GM19372 (cell line): ENCODE results near the gene NPC1L1.

Experiments
- ATAC-seq: cut with Tn5 transposase; IDR thresholded peaks from one replicate; pipeline ENCODE4 v1.9.1; 2021; ENCODE audit warnings: mild to moderate bottlenecking, low read depth, moderate library complexity; ENCODE audit not compliant: unreplicated experiment

NPC1L1 gene, protein sequence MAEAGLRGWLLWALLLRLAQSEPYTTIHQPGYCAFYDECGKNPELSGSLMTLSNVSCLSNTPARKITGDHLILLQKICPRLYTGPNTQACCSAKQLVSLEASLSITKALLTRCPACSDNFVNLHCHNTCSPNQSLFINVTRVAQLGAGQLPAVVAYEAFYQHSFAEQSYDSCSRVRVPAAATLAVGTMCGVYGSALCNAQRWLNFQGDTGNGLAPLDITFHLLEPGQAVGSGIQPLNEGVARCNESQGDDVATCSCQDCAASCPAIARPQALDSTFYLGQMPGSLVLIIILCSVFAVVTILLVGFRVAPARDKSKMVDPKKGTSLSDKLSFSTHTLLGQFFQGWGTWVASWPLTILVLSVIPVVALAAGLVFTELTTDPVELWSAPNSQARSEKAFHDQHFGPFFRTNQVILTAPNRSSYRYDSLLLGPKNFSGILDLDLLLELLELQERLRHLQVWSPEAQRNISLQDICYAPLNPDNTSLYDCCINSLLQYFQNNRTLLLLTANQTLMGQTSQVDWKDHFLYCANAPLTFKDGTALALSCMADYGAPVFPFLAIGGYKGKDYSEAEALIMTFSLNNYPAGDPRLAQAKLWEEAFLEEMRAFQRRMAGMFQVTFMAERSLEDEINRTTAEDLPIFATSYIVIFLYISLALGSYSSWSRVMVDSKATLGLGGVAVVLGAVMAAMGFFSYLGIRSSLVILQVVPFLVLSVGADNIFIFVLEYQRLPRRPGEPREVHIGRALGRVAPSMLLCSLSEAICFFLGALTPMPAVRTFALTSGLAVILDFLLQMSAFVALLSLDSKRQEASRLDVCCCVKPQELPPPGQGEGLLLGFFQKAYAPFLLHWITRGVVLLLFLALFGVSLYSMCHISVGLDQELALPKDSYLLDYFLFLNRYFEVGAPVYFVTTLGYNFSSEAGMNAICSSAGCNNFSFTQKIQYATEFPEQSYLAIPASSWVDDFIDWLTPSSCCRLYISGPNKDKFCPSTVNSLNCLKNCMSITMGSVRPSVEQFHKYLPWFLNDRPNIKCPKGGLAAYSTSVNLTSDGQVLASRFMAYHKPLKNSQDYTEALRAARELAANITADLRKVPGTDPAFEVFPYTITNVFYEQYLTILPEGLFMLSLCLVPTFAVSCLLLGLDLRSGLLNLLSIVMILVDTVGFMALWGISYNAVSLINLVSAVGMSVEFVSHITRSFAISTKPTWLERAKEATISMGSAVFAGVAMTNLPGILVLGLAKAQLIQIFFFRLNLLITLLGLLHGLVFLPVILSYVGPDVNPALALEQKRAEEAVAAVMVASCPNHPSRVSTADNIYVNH (N-terminal part only)

DNA sequence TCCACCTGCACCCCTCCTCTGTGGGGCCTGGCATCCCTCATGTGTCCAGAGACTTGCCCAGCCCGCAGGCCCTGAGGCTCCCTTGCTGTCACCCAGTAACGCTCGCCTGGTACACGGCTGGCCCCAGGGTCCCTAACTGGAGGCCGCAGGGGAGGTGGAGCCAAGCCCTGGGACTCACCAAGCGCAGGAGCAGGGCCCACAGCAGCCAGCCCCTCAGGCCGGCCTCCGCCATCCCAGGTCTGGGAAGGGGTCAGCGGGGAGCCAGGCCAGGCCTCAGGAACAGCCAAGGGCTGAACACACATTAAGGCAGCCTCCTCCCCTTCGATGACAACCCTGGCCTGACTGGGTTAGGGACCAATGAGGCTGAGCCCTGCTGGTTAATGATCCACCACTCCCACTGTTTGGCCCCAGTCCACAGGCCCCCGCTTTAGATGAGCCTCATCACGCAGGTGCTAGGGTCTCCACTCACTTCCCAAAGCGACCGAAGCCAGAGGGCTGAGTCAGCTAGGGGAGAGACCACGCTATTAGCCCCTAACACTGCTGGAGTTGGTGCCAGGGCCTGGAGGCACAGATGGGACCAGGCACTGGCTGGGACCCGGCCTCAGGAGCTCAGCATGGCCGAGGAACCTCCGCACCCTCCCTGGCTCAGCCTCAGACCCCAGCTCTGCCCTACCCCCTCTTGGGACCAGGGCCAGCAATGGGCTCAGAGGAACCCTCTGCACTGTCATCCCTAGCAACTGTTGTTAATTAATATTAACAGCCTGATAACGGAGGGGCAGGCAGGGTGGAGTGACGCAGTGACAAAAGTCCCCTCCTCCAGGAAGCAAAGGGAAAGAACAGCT, at the start of gene NPC1L1:
TSS of gene NPC1L1 (minus strand) at position 303 of the 842 bp plus-strand sequence. CDS start at position 232, 71 bp downstream.
- no peak for ATAC-seq

DNA sequence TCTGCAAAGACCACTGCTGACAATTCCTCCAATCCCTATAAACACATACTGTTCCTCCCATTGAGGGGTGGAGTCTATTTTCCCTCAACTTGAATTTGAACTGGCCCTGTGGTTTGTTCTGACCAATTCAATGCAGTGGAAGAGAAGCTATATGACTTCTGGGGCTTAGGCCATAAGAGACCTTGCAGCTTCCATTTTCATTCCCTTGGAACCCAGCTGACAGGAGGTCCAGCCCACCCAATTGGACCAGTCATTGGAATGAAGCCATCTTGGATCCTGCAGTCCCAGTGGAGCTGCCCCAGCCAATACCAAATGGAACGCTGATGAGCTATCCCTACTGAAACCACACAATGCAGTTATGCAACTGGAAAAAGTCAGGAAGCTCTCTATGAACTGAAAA, 49.8 kb upstream of the NPC1L1 start:
- no peak for ATAC-seq

GRCh38 chr7:44587843-44588711, 46.9 kb upstream of the NPC1L1 start:
- ATAC-seq: no peak

GRCh38 chr7:44583146-44583865, 42.2 kb upstream of the NPC1L1 start:
- no peak for ATAC-seq

DNA sequence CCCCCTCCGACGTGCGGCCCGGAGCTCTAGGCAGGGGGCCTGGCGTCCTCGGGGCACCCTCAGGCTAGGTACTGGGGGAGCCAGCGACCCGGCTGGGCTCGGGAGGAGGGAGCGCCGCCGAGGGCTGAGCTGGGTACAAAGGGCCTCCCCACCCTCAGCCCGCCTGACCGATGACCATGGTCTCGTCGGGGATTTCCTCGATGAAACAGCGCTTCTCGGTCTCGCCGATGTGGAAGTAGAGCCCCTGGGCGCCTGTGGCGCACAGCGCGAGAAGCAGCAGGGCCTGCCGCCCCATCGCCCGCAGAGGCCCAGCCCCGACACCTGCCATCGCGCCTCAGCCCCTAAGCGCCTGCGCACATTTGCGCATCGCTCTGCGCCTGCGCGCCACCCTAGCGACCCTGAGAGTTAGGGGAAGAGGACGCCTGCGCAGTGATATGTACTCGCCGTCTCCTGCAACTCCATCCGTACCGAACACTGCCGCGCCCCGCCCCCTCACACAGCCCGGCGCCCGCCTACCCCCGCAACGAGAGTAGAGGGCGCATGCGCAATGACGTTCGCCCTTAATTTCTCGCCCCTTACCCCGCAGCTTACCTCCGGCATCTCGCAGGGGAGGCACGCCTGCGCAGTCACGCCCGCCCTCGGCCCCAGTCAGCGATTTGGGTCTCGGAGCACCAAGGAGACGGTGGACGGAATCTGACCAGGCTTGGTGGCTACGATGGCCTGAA, 40.9 kb upstream of the NPC1L1 start, which contains the start of gene TMED4:
TSS of gene TMED4 (minus strand) at position 353 of the 725 bp plus-strand sequence. CDS start at position 328, 25 bp downstream.
- peak; percentile 86 for ATAC-seq

DNA sequence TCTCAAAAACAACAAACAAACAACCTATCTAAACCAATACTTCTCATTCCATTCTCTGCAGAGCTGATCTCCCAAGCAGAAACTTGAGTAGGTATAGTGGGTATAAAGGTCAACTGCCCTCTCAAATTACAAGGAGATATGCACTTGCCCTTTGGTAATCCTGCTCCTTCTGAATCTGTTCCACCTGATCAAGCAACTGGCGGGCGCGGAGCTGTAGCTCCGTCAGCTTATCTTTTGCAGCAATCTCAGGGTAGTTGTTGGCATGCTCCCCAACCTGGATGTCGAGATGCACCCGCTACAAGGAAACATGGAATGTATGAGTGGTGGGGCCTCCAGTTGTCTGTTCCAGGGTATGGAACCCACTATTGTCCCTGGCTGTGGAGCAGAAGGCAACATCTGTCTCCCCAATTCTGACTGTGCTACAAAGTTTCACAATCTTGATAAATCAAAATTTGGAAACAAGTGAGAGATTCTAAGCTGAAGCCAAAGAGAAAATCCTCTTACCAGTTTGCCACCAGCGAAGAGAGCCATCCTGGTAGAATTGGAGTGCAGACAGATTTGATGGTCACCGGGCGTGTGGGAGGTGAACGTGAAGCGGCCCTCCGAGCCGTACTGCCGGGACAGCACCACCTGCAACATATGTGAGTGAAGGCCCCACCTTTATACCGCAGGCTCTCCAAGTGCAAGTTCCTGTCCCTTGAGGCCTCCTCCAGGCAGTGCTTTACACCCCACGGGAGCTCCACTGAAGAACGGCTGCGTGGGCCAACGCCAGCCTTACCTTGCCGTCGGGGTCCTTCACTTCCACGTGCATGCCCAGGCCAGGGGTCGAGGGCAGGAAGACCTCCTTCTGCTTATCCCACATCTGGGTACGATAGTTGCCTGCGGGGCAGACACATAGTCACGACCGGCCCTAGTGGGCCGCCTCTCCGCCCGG, 40.1 kb upstream of the NPC1L1 start:
- ATAC-seq: peak; percentile 23

DNA sequence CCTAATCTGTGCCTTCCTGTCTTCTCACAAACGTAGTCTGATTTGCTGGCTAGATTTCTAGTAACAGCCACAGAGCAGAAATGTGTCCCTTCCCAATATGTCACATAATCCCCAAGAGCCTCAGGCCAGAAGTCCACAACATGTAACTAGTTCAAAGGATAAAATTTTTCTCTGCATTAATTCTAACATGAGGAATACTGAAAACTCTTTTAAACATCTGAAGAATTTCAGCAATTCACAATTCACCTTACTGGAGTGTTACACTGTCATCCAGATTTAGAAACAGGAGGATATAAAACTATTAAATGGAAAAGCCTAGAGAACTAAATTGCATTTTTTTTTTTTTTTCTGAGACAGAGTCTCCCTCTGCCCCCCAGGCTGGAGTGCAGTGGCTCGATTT, 35.1 kb upstream of the NPC1L1 start:
- no peak for ATAC-seq

- ATAC-seq: no peak
Observed at GRCh38 chr7:44575054-44575453, 33.9 kb upstream of the NPC1L1 start.

GRCh38 chr7:44574287-44574872, 33.2 kb upstream of the NPC1L1 start:
- no peak for ATAC-seq

- ATAC-seq: peak; percentile 85
Observed at GRCh38 chr7:44573464-44574286, 32.5 kb upstream of the NPC1L1 start, which contains the start of gene DDX56. DDX56 (minus strand) TSS chr7:44573908; CDS start chr7:44573895, 13 bp downstream.

DNA sequence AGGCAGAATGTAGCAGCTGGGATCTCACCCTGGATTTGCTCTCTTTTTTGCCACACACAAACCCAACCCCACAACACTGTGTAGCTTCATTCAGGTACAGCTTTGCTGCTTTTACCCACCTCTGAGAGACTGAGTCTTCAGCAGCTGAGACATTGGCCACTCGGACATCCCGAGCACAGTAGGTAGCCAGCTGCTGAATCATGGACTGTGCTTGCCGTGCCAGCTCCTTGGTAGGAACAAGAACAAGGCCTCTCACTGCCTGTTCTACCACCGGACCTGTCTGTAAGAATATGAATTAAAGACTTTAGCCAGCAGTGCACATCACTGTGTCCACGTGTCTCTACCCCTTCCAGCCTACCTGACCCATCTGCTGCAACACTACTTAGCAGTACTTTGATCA, 31.6 kb upstream of the NPC1L1 start:
- ATAC-seq: no peak

DNA sequence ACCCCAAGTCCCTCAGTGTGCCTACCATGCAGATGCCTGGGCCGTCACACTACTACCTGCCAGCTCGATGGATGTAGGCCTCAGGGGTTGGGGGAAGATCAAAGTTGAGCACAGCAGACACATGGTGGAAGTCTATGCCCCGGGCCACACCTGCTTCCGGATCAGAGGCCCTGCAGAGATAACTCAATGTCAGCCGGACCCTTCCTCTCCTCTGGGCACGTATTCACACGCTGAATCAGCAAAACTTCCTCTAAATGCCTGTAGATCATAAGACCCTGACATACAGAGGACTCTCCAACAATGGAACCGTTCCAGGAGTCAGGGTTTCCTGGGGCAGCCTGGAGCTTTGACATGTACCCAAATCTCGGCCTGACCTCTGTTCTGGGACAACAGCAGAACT, 28.8 kb upstream of the NPC1L1 start:
- no peak for ATAC-seq

- ATAC-seq: no peak
Observed at GRCh38 chr7:44568771-44569560, 27.8 kb upstream of the NPC1L1 start.

DNA sequence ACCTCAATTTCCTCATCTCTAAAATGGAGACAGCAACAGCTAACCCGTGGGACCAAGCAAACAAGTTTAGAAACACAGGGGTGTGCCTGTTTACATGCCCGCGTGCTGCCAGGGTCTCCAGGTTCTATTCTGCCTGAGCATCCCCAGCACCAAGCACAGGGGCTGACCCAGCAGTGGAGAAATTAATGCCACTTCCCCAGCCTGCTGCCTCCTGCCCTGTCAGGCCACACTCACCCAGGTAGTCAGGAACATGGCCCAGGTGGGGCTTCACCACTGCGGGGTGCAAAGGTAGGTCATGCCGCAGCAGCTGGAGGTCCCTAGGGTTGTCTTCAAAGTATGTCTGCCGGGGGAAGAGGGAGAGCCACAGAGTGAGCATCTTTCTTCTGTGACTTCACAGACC, 26.8 kb upstream of the NPC1L1 start:
- no peak for ATAC-seq
